GM23338 (cell line): ENCODE data around the gene CD177. TPM values are rescaled to one million over a fixed set of nuclear protein-coding genes. Genes with fewer than 3 reads are reported as not detected.

Source experiments
- polyA plus RNA-seq: library from polyadenylated mRNA; unstranded; fragments of >200 nt; fragmentation: Nextera tagmentation; extraction: Ambion mirVana; gene quantifications from 2 replicates; pipeline ENCODE4 v1.2.1, GENCODE V29; 2016
- total RNA-seq: library from RNA; depleted of rRNA; stranded (reverse); fragments of >200 nt; shearing (Covaris generic); gene quantifications from 2 replicates; pipeline ENCODE4 v1.2.3, GENCODE V29; 2014; rRNA removed

CD177 gene
- total and polyA plus RNA-seq, 2 experiments from 2014 or later = 0.50 to 0.90 TPM

Other genes starting within 250 kb of the CD177 start
- gene PSG5, start 167.2 kb upstream of the CD177 start, total RNA-seq = not detected in 2 replicates
- gene PSG5, start 167.2 kb upstream of the CD177 start, polyA plus RNA-seq = 0.32 and 0.63 TPM in 2 replicates
- gene PSG4, start 148.0 kb upstream of the CD177 start, total RNA-seq = not detected in 2 replicates
- 0.26 TPM in 1 of 2 replicates, not detected in the other for gene PSG4, start 148.0 kb upstream of the CD177 start, polyA plus RNA-seq
- gene PSG9, start 84.2 kb upstream of the CD177 start, total RNA-seq = not detected in 2 replicates
- gene PSG9, start 84.2 kb upstream of the CD177 start, polyA plus RNA-seq = not detected in 2 replicates
- not detected in 2 replicates for gene TEX101, start 61.2 kb downstream of the CD177 start, total RNA-seq
- not detected in 2 replicates for gene TEX101, start 61.2 kb downstream of the CD177 start, polyA plus RNA-seq
- gene LYPD3, start 111.9 kb downstream of the CD177 start, total RNA-seq = 3.0 and 3.3 TPM in 2 replicates
- 4.1 and 4.6 TPM in 2 replicates for gene LYPD3, start 111.9 kb downstream of the CD177 start, polyA plus RNA-seq
- gene PHLDB3, start 151.1 kb downstream of the CD177 start, total RNA-seq = 10.2 and 15.4 TPM in 2 replicates
- 6.3 and 8.4 TPM in 2 replicates for gene PHLDB3, start 151.1 kb downstream of the CD177 start, polyA plus RNA-seq
- 23.2 and 25.5 TPM in 2 replicates for gene ETHE1, start 173.5 kb downstream of the CD177 start, total RNA-seq
- 8.9 and 11.1 TPM in 2 replicates for gene ETHE1, start 173.5 kb downstream of the CD177 start, polyA plus RNA-seq
- 0.10 TPM in 1 of 2 replicates, not detected in the other for gene ZNF575, start 179.5 kb downstream of the CD177 start, total RNA-seq
- 0.42 and 0.65 TPM in 2 replicates for gene ZNF575, start 179.5 kb downstream of the CD177 start, polyA plus RNA-seq
- 45.8 and 49.5 TPM in 2 replicates for gene XRCC1, start 221.8 kb downstream of the CD177 start, total RNA-seq
- 32.0 and 35.3 TPM in 2 replicates for gene XRCC1, start 221.8 kb downstream of the CD177 start, polyA plus RNA-seq
- 4.3 and 7.8 TPM in 2 replicates for gene PINLYP, start 222.1 kb downstream of the CD177 start, total RNA-seq
- gene PINLYP, start 222.1 kb downstream of the CD177 start, polyA plus RNA-seq = 11.1 and 12.1 TPM in 2 replicates
- 49.6 and 72.7 TPM in 2 replicates for gene IRGQ, start 242.4 kb downstream of the CD177 start, total RNA-seq
- gene IRGQ, start 242.4 kb downstream of the CD177 start, polyA plus RNA-seq = 8.4 and 8.7 TPM in 2 replicates
- gene ZNF576, start 242.9 kb downstream of the CD177 start, total RNA-seq = 5.9 and 14.1 TPM in 2 replicates
- 15.5 and 16.9 TPM in 2 replicates for gene ZNF576, start 242.9 kb downstream of the CD177 start, polyA plus RNA-seq